ENCODE results near the gene CLIC1. TPM values are rescaled to one million over a fixed set of nuclear protein-coding genes. Genes with fewer than 3 reads are reported as not detected.

Gene CLIC1
- total RNA-seq, 3 donors from 2014 or later = 266 to 325 (median 318) TPM

GRCh38 chr6:31687860-31688693 is 48.3 kb downstream of the CLIC1 start:
- no peaks in the 10 kb centered on the region for H3K9me3 ChIP-seq
- intact Hi-C loops (cut with DNase I; ENCODE audit: low total_unique reads) = no loop called here
- no peak overlapping the region for H3K27ac ChIP-seq
- peaks cover 8% of the 10 kb centered on the region for H3K36me3 ChIP-seq
- TF ChIP-seq CTCF (IDR thresholded peaks at IDR 0.05) (no peak), POLR2A (IDR thresholded peaks at IDR 0.05) (no peak), POLR2AphosphoS5 (IDR thresholded peaks at IDR 0.05) (no peak)
- H3K4me3 ChIP-seq = no peak overlapping the region
- no peaks in the 10 kb centered on the region for H3K4me1 ChIP-seq
- DNase-seq (ENCODE audit: low spot score in 2 of 2) = no peak
- H3K27me3 ChIP-seq = no peaks in the 10 kb centered on the region

- Histone ChIP-seq H3K4me1 (no peaks in the 10 kb centered on the region), H3K27me3 (no peaks in the 10 kb centered on the region), H3K27ac (no peak overlapping the region), H3K4me3 (no peak overlapping the region), H3K9me3 (no peaks in the 10 kb centered on the region), H3K36me3 (peaks cover 8% of the 10 kb centered on the region)
- intact Hi-C loops (cut with DNase I; ENCODE audit: low total_unique reads) = no loop called here
- DNase-seq (ENCODE audit: low spot score in 2 of 2) = no peak
- TF ChIP-seq POLR2AphosphoS5 (IDR thresholded peaks at IDR 0.05) (no peak), POLR2A (IDR thresholded peaks at IDR 0.05) (no peak), CTCF (IDR thresholded peaks at IDR 0.05) (no peak)
Measured at GRCh38 chr6:31687321-31687720, 49.0 kb downstream of the CLIC1 start.

- TF ChIP-seq POLR2A (IDR thresholded peaks at IDR 0.05) (no peak), POLR2AphosphoS5 (IDR thresholded peaks at IDR 0.05) (no peak), CTCF (IDR thresholded peaks at IDR 0.05) (no peak)
- no peak overlapping the region for H3K4me3 ChIP-seq
- no peak for DNase-seq (ENCODE audit: low spot score in 2 of 2)
- intact Hi-C loops (cut with DNase I; ENCODE audit: low total_unique reads) = no loop called here
- H3K9me3 ChIP-seq = no peaks in the 10 kb centered on the region
- H3K36me3 ChIP-seq = peaks cover 8% of the 10 kb centered on the region
- no peak overlapping the region for H3K27ac ChIP-seq
- no peaks in the 10 kb centered on the region for H3K27me3 ChIP-seq
- H3K4me1 ChIP-seq = no peaks in the 10 kb centered on the region
Measured at GRCh38 chr6:31686483-31686882, 49.8 kb downstream of the CLIC1 start.

- Histone ChIP-seq H3K4me3 (no peak overlapping the region), H3K36me3 (peaks cover 8% of the 10 kb centered on the region), H3K9me3 (no peaks in the 10 kb centered on the region), H3K27ac (no peak overlapping the region), H3K4me1 (no peaks in the 10 kb centered on the region), H3K27me3 (no peaks in the 10 kb centered on the region)
- no peak for DNase-seq (ENCODE audit: low spot score in 2 of 2)
- intact Hi-C loops (cut with DNase I; ENCODE audit: low total_unique reads) = loop anchor here (5.0 kb wide), 1 partner anchor 154 kb away; no protein-coding TSS in a partner anchor
- no peak for TF ChIP-seq CTCF (IDR thresholded peaks at IDR 0.05)
- no peak for TF ChIP-seq POLR2AphosphoS5 (IDR thresholded peaks at IDR 0.05)
- no peak for TF ChIP-seq POLR2A (IDR thresholded peaks at IDR 0.05)
Measured at GRCh38 chr6:31683591-31683990, 52.7 kb downstream of the CLIC1 start.

- Histone ChIP-seq H3K27ac (peak overlapping the region; percentile 73 to 79), H3K4me1 (no peaks in the 10 kb centered on the region), H3K4me3 (peak overlapping the region; percentile 45 to 75 (median 58)), H3K27me3 (no peaks in the 10 kb centered on the region), H3K9me3 (no peaks in the 10 kb centered on the region), H3K36me3 (no peaks in the 10 kb centered on the region)
- DNase-seq (ENCODE audit: low spot score in 2 of 2) = no peak
- TF ChIP-seq POLR2AphosphoS5 (IDR thresholded peaks at IDR 0.05) = no peak
- TF ChIP-seq CTCF (IDR thresholded peaks at IDR 0.05) = no peak
- no peak for TF ChIP-seq POLR2A (IDR thresholded peaks at IDR 0.05)
- intact Hi-C loops (cut with DNase I; ENCODE audit: low total_unique reads) = loop anchor here (5.0 kb wide), 1 partner anchor 156 kb away; no protein-coding TSS in a partner anchor
Measured at GRCh38 chr6:31681135-31681671, 55.1 kb downstream of the CLIC1 start.

All from breast epithelium (tissue), 4 donors.